Renal pelvis (tissue), 4 donors: ENCODE measurements around the gene CD320. TPM values are rescaled to one million over a fixed set of nuclear protein-coding genes. Genes with fewer than 3 reads are reported as not detected.
A peak's percentile ranks its signal among the peaks of the same experiment; 100 is the strongest.

ENCODE experiments used
- DNase-seq: peaks from one replicate; pipeline ENCODE4 v3.0.0-alpha.2; 2013
- polyA plus RNA-seq, 3 donors: library from polyadenylated mRNA; unstranded; fragments of 120-200 nt; gene quantifications; one replicate each; pipeline ENCODE4 v1.2.1, GENCODE V29; 2013; ENCODE audit not compliant: insufficient read length in 3 of 3

CD320 gene
- polyA plus RNA-seq, 3 donors = 42.6 to 48.9 (median 42.6) TPM

GRCh38 chr19:8256276-8257051 is 51.7 kb downstream of the CD320 start:
- DNase-seq = no peak

GRCh38 chr19:8255426-8256125 is 52.6 kb downstream of the CD320 start:
- no peak for DNase-seq

- DNase-seq = no peak
These were observed 53.7 kb downstream of the CD320 start for GRCh38 chr19:8254286-8255001.

GRCh38 chr19:8253678-8254077 is 54.5 kb downstream of the CD320 start:
- DNase-seq = no peak

GRCh38 chr19:8252922-8253589 is 55.1 kb downstream of the CD320 start:
- DNase-seq = peak; percentile 81

Other genes starting within 250 kb of the CD320 start
- 10 to 100 TPM; 32.8 to 67.2 (median 38.5) TPM for gene FBN3, start 158.8 kb downstream of the CD320 start, polyA plus RNA-seq
- 10 to 100 TPM; 46.6 to 53.4 (median 51.2) TPM for gene CERS4, start 99.0 kb downstream of the CD320 start, polyA plus RNA-seq
- 10 to 100 TPM; 49.8 to 71.0 (median 55.4) TPM for gene NDUFA7, start 13.0 kb upstream of the CD320 start, polyA plus RNA-seq
- 100 to 1,000 TPM; 410 to 683 (median 537) TPM for gene RPS28, start 13.1 kb upstream of the CD320 start, polyA plus RNA-seq
- 10 to 100 TPM; 10.8 to 15.5 (median 14.3) TPM for gene KANK3, start 34.9 kb upstream of the CD320 start, polyA plus RNA-seq
- 1 to 10 TPM; 2.7 to 3.7 (median 3.6) TPM for gene ANGPTL4, start 55.8 kb upstream of the CD320 start, polyA plus RNA-seq
- 100 to 1,000 TPM; 161 to 180 (median 175) TPM for gene RAB11B, start 82.0 kb upstream of the CD320 start, polyA plus RNA-seq
- gene MARCHF2, start 104.9 kb upstream of the CD320 start, polyA plus RNA-seq = 10 to 100 TPM; 16.4 to 19.3 (median 16.6) TPM
- 100 to 1,000 TPM; 348 to 405 (median 377) TPM for gene HNRNPM, start 136.6 kb upstream of the CD320 start, polyA plus RNA-seq
- 1 to 10 TPM; 1.0 to 3.1 (median 2.7) TPM for gene PRAM1, start 194.3 kb upstream of the CD320 start, polyA plus RNA-seq
- 10 to 100 TPM; 25.4 to 28.6 (median 26.9) TPM for gene ZNF414, start 205.8 kb upstream of the CD320 start, polyA plus RNA-seq